HepG2 (cell line): Measurements from ENCODE around the gene KCND2. TPM values are rescaled to one million over a fixed set of nuclear protein-coding genes. Genes with fewer than 3 reads are reported as not detected.

Experiments
- ATAC-seq: fragments of 200-7000 bp; cut with Tn5 transposase; 3 replicates; pipeline ENCODE4 v1.9.1; 2020; ENCODE audit warnings: mild to moderate bottlenecking, moderate library complexity
- BruUV-seq: library from RNA; stranded (reverse); fragments of 400-500 nt; replicated peaks from 2 replicates; lab custom pipeline; 2021; lab: Mats Ljungman, UMichigan
- CTCF ChIA-PET: fragments of 300-600 bp; formaldehyde crosslinking; extraction: SDS; loops from one replicate; lab custom pipeline; 2021; ENCODE audit warnings: low total read pairs, inconsistent platforms, low intra/inter-chr PET ratio; lab: Yijun Ruan, JAX
- POLR2A ChIA-PET: fragments of 350-600 bp; sonication (Branson Sonifier 250); formaldehyde crosslinking; loops from one replicate; lab custom pipeline; 2020; ENCODE audit warnings: antibody characterized with exemption, inconsistent platforms; lab: Yijun Ruan, JAX
- DNase-seq: peaks from one replicate; pipeline ENCODE4 v3.0.0-alpha.2; 2015; ENCODE audit warnings: low spot score
- FAIRE-seq: peaks from 3 replicates; lab custom pipeline; 2011; peaks lifted over from hg19 to GRCh38; lab: Jason Lieb, UNC
- H2AFZ ChIP-seq: one replicate; pipeline ENCODE4 v1.6.1; 2011; ENCODE audit warnings: low read length, inconsistent platforms
- H3K27ac ChIP-seq: fragments of 300-600 bp; 3 replicates; pipeline ENCODE4 v1.8.0; 2011; ENCODE audit warnings: mixed run types, mild to moderate bottlenecking, mixed read lengths, low read length, inconsistent platforms; ENCODE audit not compliant: insufficient read depth; ENCODE audit errors: extremely low read length
- H3K27me3 ChIP-seq, 2 experiments: fragments of 200-600 bp in 1 of 2; 2 replicates in 1 of 2; 3 replicates in 1 of 2; pipeline versions ENCODE4 v1.6.0 to v1.8.0; 2011; ENCODE audit warnings: low read length in 2 of 2, mild to moderate bottlenecking in 2 of 2, moderate library complexity in 2 of 2, inconsistent platforms in 1 of 2; ENCODE audit not compliant: insufficient read depth in 2 of 2, control insufficient read depth in 1 of 2
- H3K36me3 ChIP-seq, 2 experiments: fragments of 200-600 bp in 1 of 2; replicated peaks in 1 of 2; 2 replicates in 1 of 2; 3 replicates in 1 of 2; pipeline versions ENCODE4 v1.5.1 to v1.8.0; 2011; ENCODE audit warnings: low read length in 2 of 2, inconsistent platforms in 1 of 2; ENCODE audit not compliant: insufficient read depth in 2 of 2, control insufficient read depth in 1 of 2
- H3K4me1 ChIP-seq: 2 replicates; pipeline ENCODE4 v1.5.1; 2012; ENCODE audit warnings: low read length, inconsistent platforms; ENCODE audit not compliant: insufficient read depth
- H3K4me2 ChIP-seq: 2 replicates; pipeline ENCODE4 v1.6.0; 2011; ENCODE audit warnings: low read depth, low read length, inconsistent platforms
- H3K4me3 ChIP-seq, 3 experiments: fragments of 200-600 bp in 1 of 3; sonication (generic), shearing (Covaris generic) in 1 of 3; replicated peaks in 1 of 3; 2 replicates each; pipeline ENCODE4 v1.5.1; 2011 to 2016; ENCODE audit warnings: low read length in 3 of 3, inconsistent platforms in 2 of 3, low read depth in 2 of 3, mild to moderate bottlenecking in 2 of 3, control low read depth in 1 of 3, mixed read lengths in 1 of 3; ENCODE audit not compliant: insufficient read depth in 1 of 3
- H3K79me2 ChIP-seq: one replicate; pipeline ENCODE4 v1.6.1; 2011; ENCODE audit warnings: low read length, inconsistent platforms; ENCODE audit not compliant: insufficient read depth
- H3K9ac ChIP-seq: 2 replicates; pipeline ENCODE4 v1.6.0; 2011; ENCODE audit warnings: mild to moderate bottlenecking, low read depth, low read length, inconsistent platforms; ENCODE audit not compliant: insufficient read depth
- H3K9me3 ChIP-seq: 2 replicates; pipeline ENCODE4 v1.5.1; 2012; ENCODE audit warnings: mild to moderate bottlenecking, low read length
- H4K20me1 ChIP-seq: 2 replicates; pipeline ENCODE4 v1.6.0; 2011; ENCODE audit warnings: inconsistent platforms, mild to moderate bottlenecking, low read length, moderate library complexity; ENCODE audit not compliant: insufficient read depth
- DMAP1 ChIP-seq: IDR thresholded peaks from 2 replicates; pipeline ENCODE4 v1.6.1; 2016
- EHMT2 ChIP-seq: fragments of 200-600 bp; sonication (generic); IDR thresholded peaks from 2 replicates; pipeline ENCODE4 v1.7.0; 2017; ENCODE audit warnings: antibody characterized with exemption, low read depth, low read length, borderline replicate concordance
- IRX3 ChIP-seq: sonication (generic); formaldehyde crosslinking; IDR thresholded peaks from 2 replicates; pipeline ENCODE4 v1.8.1; 2023; ENCODE audit warnings: mild to moderate bottlenecking, low read depth, missing genetic modification reagents, borderline replicate concordance
- TCF12 ChIP-seq, 2 experiments: fragments of 450-650 bp in 1 of 2; sonication (generic) in 1 of 2; formaldehyde crosslinking in 1 of 2; IDR thresholded peaks; 2 replicates each; pipeline versions ENCODE4 v1.6.1 to v1.8.0; 2017 to 2022; ENCODE audit warnings: antibody characterized with exemption in 1 of 2, mild to moderate bottlenecking in 1 of 2, missing genetic modification reagents in 1 of 2, moderate library complexity in 1 of 2
- ZNF382 ChIP-seq: sonication (generic); formaldehyde crosslinking; IDR thresholded peaks from 2 replicates; pipeline ENCODE4 v1.5.0; 2020; ENCODE audit warnings: missing genetic modification reagents, mild to moderate bottlenecking, borderline replicate concordance
- ZNF577 ChIP-seq: sonication (generic); formaldehyde crosslinking; IDR thresholded peaks from 2 replicates; pipeline ENCODE4 v1.4.0; 2020; ENCODE audit warnings: mild to moderate bottlenecking, low read depth, missing genetic modification reagents, borderline replicate concordance
- ZNF644 ChIP-seq: IDR thresholded peaks from 2 replicates; pipeline ENCODE4 v1.6.1; 2016; ENCODE audit warnings: low read depth
- whole genome bisulfite sequencing: methylation state at CpG from one replicate; pipeline ENCODE4 v1.1.6; 2017; ENCODE audit warnings: low lambda C conversion rate; 5-methylcytosine and 5-hydroxymethylcytosine counted together
- in situ Hi-C: cut with HindIII; loops from 2 replicates; pipeline ENCODE4 v1.10.0; 2017; ENCODE audit warnings: low pct_unique_long_range_greater_than_20kb; ENCODE audit not compliant: extremely low pct_ligation_motif_present
- intact Hi-C: fragments of 100-400 bp; cut with micrococcal nuclease; formaldehyde crosslinking; loops from one replicate; pipeline ENCODE4 v1.10.0; 2022; ENCODE audit not compliant: unreplicated experiment
- polyA plus RNA-seq, 8 experiments: library from polyadenylated mRNA; depleted of rRNA in 3 of 8; stranded (reverse) in 7 of 8; unstranded in 1 of 8; fragments of >200 nt; fragmentation: Illumina TruSeq in 4 of 8; extraction: Trizol in 4 of 8; gene quantifications; 2 replicates each; pipeline versions ENCODE4 v1.2.1 to v1.2.3, GENCODE V29; 2011 to 2016; ENCODE audit warnings: low read depth in 4 of 8, missing spikeins in 1 of 8, mixed read lengths in 1 of 8; ENCODE audit not compliant: insufficient read depth in 1 of 8
- total RNA-seq, 5 experiments: library from RNA; depleted of rRNA; stranded (reverse); fragments of >200 nt; fragmentation: Illumina TruSeq; extraction: Trizol; gene quantifications; 2 replicates each; pipeline ENCODE4 v1.2.3, GENCODE V29; 2016; ENCODE audit warnings: low read depth in 1 of 5
- TF ChIP-seq, protein P1 (sequence below): IDR thresholded peaks from 2 replicates; pipeline ENCODE4 v1.6.1; 2016; ENCODE audit warnings: low read depth, borderline replicate concordance
- TF ChIP-seq, protein P2 (sequence below): IDR thresholded peaks from 2 replicates; pipeline ENCODE4 v1.6.1; 2016; ENCODE audit warnings: mild to moderate bottlenecking, missing biosample characterization, missing genetic modification reagents

KCND2 gene
- total and polyA plus RNA-seq, 2 of the 13 experiments (the other 11 are each of a cell fraction or from before 2014, with no cell fraction given) = not detected

GRCh38 chr7:120241973-120242372 is 31.0 kb upstream of the KCND2 start:
- Histone ChIP-seq H3K4me3 (no peak overlapping the region), H3K4me1 (no peaks in the 10 kb centered on the region), H3K9me3 (no peaks in the 10 kb centered on the region), H3K4me2 (no peak overlapping the region), H3K9ac (no peak overlapping the region), H4K20me1 (no peaks in the 10 kb centered on the region), H3K27me3 (no peaks in the 10 kb centered on the region), H3K27ac (no peak overlapping the region), H3K36me3 (no peaks in the 10 kb centered on the region), H3K79me2 (no peaks in the 10 kb centered on the region), H2AFZ (no peak overlapping the region)
- no peak for FAIRE-seq
- no TSS peak for BruUV-seq
- 90% methylated on average over 1 of the region's 1 CpG for WGBS
- intact Hi-C loops = no loop called here
- TF ChIP-seq IRX3 (CRISPR knock-in tag) = no peak
- TF ChIP-seq, protein P1, sequence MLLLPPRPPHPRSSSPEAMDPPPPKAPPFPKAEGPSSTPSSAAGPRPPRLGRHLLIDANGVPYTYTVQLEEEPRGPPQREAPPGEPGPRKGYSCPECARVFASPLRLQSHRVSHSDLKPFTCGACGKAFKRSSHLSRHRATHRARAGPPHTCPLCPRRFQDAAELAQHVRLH = no peak
- TF ChIP-seq TCF12 (IDR thresholded peaks at IDR 0.05) = no peak
- TF ChIP-seq TCF12 (CRISPR knock-in tag; IDR thresholded peaks at IDR 0.05) = no peak
- no peak for TF ChIP-seq ZNF644 (CRISPR knock-in tag)
- no peak for TF ChIP-seq EHMT2
- no peak for TF ChIP-seq ZNF577 (CRISPR knock-in tag)
- no peak for TF ChIP-seq DMAP1 (CRISPR knock-in tag)
- TF ChIP-seq ZNF382 (CRISPR knock-in tag) = no peak
- TF ChIP-seq, protein P2, sequence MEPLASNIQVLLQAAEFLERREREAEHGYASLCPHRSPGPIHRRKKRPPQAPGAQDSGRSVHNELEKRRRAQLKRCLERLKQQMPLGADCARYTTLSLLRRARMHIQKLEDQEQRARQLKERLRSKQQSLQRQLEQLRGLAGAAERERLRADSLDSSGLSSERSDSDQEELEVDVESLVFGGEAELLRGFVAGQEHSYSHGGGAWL (CRISPR knock-in tag) = no peak
- ChIA-PET CTCF (no interaction called here), POLR2A (no interaction called here)
- no peak for ATAC-seq
- DNase-seq = no peak
- in situ Hi-C loops = no loop called here
